Upper lobe of left lung (tissue), 6 donors: ENCODE measurements around the gene OSBP2. TPM values are rescaled to one million over a fixed set of nuclear protein-coding genes. Genes with fewer than 3 reads are reported as not detected.

Experiments
- ATAC-seq, 2 donors: fragments of 200-7000 bp; cut with Tn5 transposase; one replicate each; pipeline ENCODE4 v1.9.1; 2022; ENCODE audit warnings: mild to moderate bottlenecking in 2 of 2, moderate library complexity in 2 of 2; ENCODE audit not compliant: low FRiP score in 2 of 2
- DNase-seq, 2 donors: peaks; one replicate each; pipeline ENCODE4 v3.0.0-alpha.2; 2019 to 2020
- H3K27ac ChIP-seq, 4 donors: fragments of 200-600 bp; sonication (generic); one replicate each; pipeline ENCODE4 v1.5.1; 2016 to 2019
- H3K27me3 ChIP-seq, 4 donors: fragments of 200-600 bp; sonication (generic); one replicate each; pipeline ENCODE4 v1.5.1; 2017 to 2019
- H3K36me3 ChIP-seq, 4 donors: fragments of 200-600 bp; sonication (generic); one replicate each; pipeline ENCODE4 v1.5.1; 2016 to 2019
- H3K4me1 ChIP-seq, 4 donors: fragments of 200-600 bp; sonication (generic); one replicate each; pipeline ENCODE4 v1.5.1; 2018 to 2019
- H3K4me3 ChIP-seq, 4 donors: fragments of 200-600 bp; sonication (generic); one replicate each; pipeline ENCODE4 v1.5.1; 2017 to 2019; ENCODE audit warnings: mild to moderate bottlenecking in 2 of 4, moderate library complexity in 1 of 4
- H3K9me3 ChIP-seq, 4 donors: fragments of 200-600 bp; sonication (generic); one replicate each; pipeline ENCODE4 v1.5.1; 2018 to 2019
- EP300 ChIP-seq, 4 donors: sonication (generic); formaldehyde crosslinking; IDR thresholded peaks; one replicate each; pipeline ENCODE4 v1.5.1; 2017; ENCODE audit warnings: antibody characterized with exemption in 4 of 4, control low read depth in 2 of 4
- POLR2A ChIP-seq, 4 donors: fragments of 450-650 bp; IDR thresholded peaks; one replicate each; pipeline ENCODE4 v1.5.1; 2016 to 2017; ENCODE audit warnings: antibody characterized with exemption in 4 of 4, mild to moderate bottlenecking in 2 of 4
- POLR2AphosphoS5 ChIP-seq, 2 donors: sonication (generic); formaldehyde crosslinking; IDR thresholded peaks; one replicate each; pipeline ENCODE4 v1.5.1; 2017; ENCODE audit warnings: antibody characterized with exemption in 2 of 2
- WGBS, 2 donors: methylation state at CpG; one replicate each; pipeline ENCODE4 v1.1.5; 2017 to 2018; 5-methylcytosine and 5-hydroxymethylcytosine counted together
- total RNA-seq, 6 donors: library from RNA; depleted of rRNA in 4 of 6; stranded (reverse); fragments of >200 nt in 4 of 6; gene quantifications; one replicate each; pipeline versions ENCODE4 v1.1.0 to v1.2.1, GENCODE V29; 2016 to 2021
- TF ChIP-seq, protein P1 (sequence below), 6 experiments: fragments of 450-650 bp in 4 of 6; fragments of 200-600 bp in 2 of 6; sonication (generic) in 2 of 6; IDR thresholded peaks; one replicate each; pipeline ENCODE4 v1.5.1; 2016 to 2019; ENCODE audit warnings: antibody characterized with exemption in 6 of 6
- donor health status: DM: no; HTN: no; CAD: no; lungs with moderate emphysema.
- donor health status: DM: no; HTN: yes; CAD: no; lungs with severe emphysema.

OSBP2 gene, protein sequence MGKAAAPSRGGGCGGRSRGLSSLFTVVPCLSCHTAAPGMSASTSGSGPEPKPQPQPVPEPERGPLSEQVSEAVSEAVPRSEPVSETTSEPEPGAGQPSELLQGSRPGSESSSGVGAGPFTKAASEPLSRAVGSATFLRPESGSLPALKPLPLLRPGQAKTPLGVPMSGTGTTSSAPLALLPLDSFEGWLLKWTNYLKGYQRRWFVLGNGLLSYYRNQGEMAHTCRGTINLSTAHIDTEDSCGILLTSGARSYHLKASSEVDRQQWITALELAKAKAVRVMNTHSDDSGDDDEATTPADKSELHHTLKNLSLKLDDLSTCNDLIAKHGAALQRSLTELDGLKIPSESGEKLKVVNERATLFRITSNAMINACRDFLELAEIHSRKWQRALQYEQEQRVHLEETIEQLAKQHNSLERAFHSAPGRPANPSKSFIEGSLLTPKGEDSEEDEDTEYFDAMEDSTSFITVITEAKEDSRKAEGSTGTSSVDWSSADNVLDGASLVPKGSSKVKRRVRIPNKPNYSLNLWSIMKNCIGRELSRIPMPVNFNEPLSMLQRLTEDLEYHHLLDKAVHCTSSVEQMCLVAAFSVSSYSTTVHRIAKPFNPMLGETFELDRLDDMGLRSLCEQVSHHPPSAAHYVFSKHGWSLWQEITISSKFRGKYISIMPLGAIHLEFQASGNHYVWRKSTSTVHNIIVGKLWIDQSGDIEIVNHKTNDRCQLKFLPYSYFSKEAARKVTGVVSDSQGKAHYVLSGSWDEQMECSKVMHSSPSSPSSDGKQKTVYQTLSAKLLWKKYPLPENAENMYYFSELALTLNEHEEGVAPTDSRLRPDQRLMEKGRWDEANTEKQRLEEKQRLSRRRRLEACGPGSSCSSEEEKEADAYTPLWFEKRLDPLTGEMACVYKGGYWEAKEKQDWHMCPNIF
- total RNA-seq: 10 to 100 TPM in 2 of 6 donors, 1 to 10 TPM in 4; 3.5 to 14.5 (median 5.0) TPM

DNA sequence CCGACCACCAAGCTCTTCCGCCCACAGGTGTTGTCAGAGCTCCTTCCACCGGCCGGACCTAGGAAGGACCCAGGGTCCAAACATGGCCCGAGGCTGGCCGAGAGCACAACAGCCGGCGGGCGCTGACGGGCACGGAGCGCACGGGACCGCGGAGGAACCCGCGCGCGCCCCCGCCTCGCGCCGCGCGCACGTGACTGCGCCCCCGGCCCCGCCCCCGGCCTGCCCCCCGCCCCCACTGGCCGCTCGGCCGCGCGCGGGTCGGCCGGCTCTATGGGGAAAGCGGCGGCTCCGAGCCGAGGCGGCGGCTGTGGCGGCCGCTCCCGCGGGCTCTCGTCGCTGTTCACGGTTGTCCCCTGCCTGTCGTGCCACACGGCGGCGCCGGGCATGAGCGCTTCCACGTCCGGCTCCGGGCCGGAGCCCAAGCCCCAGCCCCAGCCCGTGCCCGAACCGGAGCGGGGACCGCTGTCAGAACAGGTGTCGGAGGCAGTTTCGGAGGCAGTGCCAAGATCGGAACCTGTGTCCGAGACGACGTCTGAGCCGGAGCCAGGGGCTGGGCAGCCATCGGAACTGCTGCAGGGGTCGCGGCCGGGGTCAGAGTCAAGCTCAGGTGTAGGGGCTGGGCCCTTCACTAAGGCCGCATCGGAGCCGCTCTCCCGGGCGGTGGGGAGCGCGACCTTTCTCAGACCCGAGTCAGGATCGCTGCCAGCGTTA is at the start of gene OSBP2:
Gene OSBP2, plus strand, starts transcription at position 235 of the 711 bp plus-strand sequence. Its CDS starts 36 bp downstream, at position 271.
- peak; percentile 31 to 75 for ATAC-seq
- peak in 1 of 4 donors; percentile 9 for TF ChIP-seq POLR2A (IDR thresholded peaks at IDR 0.05)
- TF ChIP-seq EP300 (IDR thresholded peaks at IDR 0.05): no peak
- TF ChIP-seq, protein P1, sequence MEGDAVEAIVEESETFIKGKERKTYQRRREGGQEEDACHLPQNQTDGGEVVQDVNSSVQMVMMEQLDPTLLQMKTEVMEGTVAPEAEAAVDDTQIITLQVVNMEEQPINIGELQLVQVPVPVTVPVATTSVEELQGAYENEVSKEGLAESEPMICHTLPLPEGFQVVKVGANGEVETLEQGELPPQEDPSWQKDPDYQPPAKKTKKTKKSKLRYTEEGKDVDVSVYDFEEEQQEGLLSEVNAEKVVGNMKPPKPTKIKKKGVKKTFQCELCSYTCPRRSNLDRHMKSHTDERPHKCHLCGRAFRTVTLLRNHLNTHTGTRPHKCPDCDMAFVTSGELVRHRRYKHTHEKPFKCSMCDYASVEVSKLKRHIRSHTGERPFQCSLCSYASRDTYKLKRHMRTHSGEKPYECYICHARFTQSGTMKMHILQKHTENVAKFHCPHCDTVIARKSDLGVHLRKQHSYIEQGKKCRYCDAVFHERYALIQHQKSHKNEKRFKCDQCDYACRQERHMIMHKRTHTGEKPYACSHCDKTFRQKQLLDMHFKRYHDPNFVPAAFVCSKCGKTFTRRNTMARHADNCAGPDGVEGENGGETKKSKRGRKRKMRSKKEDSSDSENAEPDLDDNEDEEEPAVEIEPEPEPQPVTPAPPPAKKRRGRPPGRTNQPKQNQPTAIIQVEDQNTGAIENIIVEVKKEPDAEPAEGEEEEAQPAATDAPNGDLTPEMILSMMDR (IDR thresholded peaks at IDR 0.05): no peak
- no peak for TF ChIP-seq POLR2AphosphoS5 (IDR thresholded peaks at IDR 0.05)
- no peaks in the 10 kb centered on the region for H3K9me3 ChIP-seq
- peak; percentile 31 to 91 for DNase-seq
- peak within 1 kb of the TSS in 3 of 4 donors; percentile 70 to 77 (median 71) for H3K27ac ChIP-seq
- peaks cover 5 to 17% (median 14%) of the 10 kb centered on the region in 4 donors for H3K4me1 ChIP-seq
- peak within 1 kb of the TSS; percentile 43 to 67 (median 58) for H3K4me3 ChIP-seq
- 8% methylated on average over 21 of the region's 88 CpGs; no CpG with 5 or more reads in 1 of the 2 donors for WGBS, 2 donors
- no peaks in the 10 kb centered on the region for H3K36me3 ChIP-seq
- H3K27me3 ChIP-seq: no peaks in the 10 kb centered on the region

DNA sequence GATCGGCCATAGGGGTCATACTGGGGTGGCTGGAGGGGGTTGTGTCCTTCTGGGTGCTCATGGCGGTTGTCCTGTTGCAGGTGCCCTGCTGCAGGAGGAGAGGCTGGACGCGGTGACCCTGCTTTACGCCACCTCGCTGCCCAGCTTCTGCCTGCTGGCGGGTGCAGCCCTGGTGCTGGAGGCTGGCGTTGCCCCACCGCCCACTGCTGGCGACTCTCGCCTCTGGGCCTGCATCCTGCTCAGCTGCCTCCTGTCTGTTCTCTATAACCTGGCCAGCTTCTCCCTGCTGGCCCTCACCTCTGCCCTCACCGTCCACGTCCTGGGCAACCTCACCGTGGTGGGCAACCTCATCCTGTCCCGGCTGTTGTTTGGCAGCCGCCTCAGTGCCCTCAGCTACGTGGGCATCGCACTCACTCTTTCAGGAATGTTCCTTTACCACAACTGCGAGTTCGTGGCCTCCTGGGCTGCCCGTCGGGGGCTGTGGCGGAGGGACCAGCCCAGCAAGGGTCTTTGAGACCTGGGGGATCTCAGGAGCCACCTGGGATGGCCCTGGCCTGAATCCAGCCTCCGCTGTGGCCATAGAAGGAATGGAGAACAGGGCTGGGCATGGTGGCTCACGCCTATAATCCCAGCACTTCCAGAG is 48.0 kb upstream of the OSBP2 start:
- peaks cover 0 to 10% (median 7%) of the 10 kb centered on the region in 4 donors for H3K4me1 ChIP-seq
- peak in 1 of 2 donors; percentile 70 for DNase-seq
- WGBS, 2 donors: 94 to 96% methylated on average over 21 to 25 of the region's 25 CpGs
- ATAC-seq: no peak
- H3K9me3 ChIP-seq: no peaks in the 10 kb centered on the region
- no peak overlapping the region for H3K4me3 ChIP-seq
- H3K36me3 ChIP-seq: peaks cover 0 to 5% (median 0%) of the 10 kb centered on the region in 4 donors
- no peaks in the 10 kb centered on the region for H3K27me3 ChIP-seq
- no peak overlapping the region for H3K27ac ChIP-seq
- TF ChIP-seq POLR2A (IDR thresholded peaks at IDR 0.05) (no peak), EP300 (IDR thresholded peaks at IDR 0.05) (no peak), POLR2AphosphoS5 (IDR thresholded peaks at IDR 0.05) (no peak)
- TF ChIP-seq, protein P1 (IDR thresholded peaks at IDR 0.05): no peak

DNA sequence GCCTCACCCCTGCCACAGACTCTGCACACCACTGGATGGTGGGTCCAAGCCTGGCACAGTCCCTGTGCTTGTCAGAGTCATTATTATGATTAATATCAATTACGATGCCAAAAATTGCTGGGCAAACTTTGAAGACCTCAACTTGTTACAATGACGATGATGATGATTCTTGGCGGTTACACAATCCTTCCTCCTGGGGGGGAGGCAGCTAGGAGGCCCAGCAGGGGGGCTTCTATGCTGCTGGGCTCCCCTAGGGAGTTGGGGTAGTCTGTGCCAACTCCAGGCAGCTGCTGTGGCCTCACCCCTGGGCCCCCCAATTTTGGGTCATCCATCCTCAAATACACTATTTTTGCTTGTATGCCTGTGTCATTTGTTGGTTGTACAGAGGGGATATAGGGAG is 47.1 kb upstream of the OSBP2 start:
- no peaks in the 10 kb centered on the region for H3K27me3 ChIP-seq
- H3K4me1 ChIP-seq: peaks cover 0 to 10% (median 7%) of the 10 kb centered on the region in 4 donors
- H3K36me3 ChIP-seq: peaks cover 0 to 5% (median 0%) of the 10 kb centered on the region in 4 donors
- WGBS, 2 donors: 86 to 94% methylated on average over 2 to 3 of the region's 3 CpGs
- H3K27ac ChIP-seq: no peak overlapping the region
- no peaks in the 10 kb centered on the region for H3K9me3 ChIP-seq
- ATAC-seq: no peak
- no peak for DNase-seq
- no peak for TF ChIP-seq POLR2A (IDR thresholded peaks at IDR 0.05)
- TF ChIP-seq, protein P1 (IDR thresholded peaks at IDR 0.05): no peak
- no peak for TF ChIP-seq EP300 (IDR thresholded peaks at IDR 0.05)
- TF ChIP-seq POLR2AphosphoS5 (IDR thresholded peaks at IDR 0.05): no peak
- no peak overlapping the region for H3K4me3 ChIP-seq

DNA sequence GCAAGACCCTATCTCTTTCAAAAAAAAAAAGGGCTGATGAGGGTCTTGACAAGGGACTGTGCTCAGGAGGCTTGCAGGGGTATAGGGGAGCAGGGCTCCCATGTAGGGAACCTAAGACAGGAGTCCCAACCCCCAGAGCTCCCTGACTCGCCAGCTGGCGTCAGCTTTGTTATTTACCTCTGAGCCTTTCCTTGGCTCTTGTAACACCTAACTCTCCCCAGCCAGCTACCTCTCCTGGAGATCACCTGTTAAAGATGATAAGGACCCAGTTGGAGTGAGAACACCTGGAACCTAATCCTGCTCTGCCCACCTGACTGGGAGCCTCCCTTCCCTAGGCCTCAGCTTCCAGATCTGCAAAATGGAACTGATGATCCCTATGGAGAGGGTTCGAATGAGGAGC is 45.8 kb upstream of the OSBP2 start:
- Histone ChIP-seq H3K36me3 (peaks cover 0 to 5% (median 0%) of the 10 kb centered on the region in 4 donors), H3K9me3 (no peaks in the 10 kb centered on the region), H3K27me3 (no peaks in the 10 kb centered on the region), H3K27ac (no peak overlapping the region), H3K4me3 (no peak overlapping the region), H3K4me1 (peaks cover 0 to 10% (median 7%) of the 10 kb centered on the region in 4 donors)
- TF ChIP-seq EP300 (IDR thresholded peaks at IDR 0.05) (no peak), POLR2AphosphoS5 (IDR thresholded peaks at IDR 0.05) (no peak), POLR2A (IDR thresholded peaks at IDR 0.05) (no peak)
- TF ChIP-seq, protein P1 (IDR thresholded peaks at IDR 0.05): no peak
- 93 to 100% methylated on average over 3 of the region's 3 CpGs for WGBS, 2 donors
- DNase-seq: no peak
- no peak for ATAC-seq
